GM11168 (cell line): ENCODE results near the gene REPS2.

ENCODE experiments used
- in situ Hi-C: fragments of 300-500 bp; cut with MboI; formaldehyde crosslinking; loops from one replicate; pipeline ENCODE4 v1.12.0; 2022; ENCODE audit warnings: low sequenced_read_pairs; ENCODE audit not compliant: unreplicated experiment

REPS2 gene

DNA sequence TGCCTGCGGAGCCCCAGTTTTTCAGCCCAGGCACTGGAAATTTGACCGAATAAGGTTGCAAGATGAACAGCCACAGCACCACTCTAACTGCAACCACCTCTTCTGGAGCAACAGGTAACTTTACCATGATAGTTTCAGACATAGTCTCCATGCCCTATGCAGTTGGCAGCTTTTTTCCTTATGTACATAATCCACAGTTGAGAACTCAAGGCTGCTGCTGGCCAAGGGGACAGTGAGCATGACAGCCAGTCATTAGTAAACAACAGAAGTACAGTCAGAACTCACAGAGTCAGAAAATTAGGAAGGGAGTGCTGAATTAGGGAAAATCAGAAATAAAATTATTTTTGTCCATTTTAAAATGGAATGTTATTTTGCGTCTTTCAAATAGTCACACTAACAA is 235.9 kb downstream of the REPS2 start:
- in situ Hi-C loops, result no loop called here

DNA sequence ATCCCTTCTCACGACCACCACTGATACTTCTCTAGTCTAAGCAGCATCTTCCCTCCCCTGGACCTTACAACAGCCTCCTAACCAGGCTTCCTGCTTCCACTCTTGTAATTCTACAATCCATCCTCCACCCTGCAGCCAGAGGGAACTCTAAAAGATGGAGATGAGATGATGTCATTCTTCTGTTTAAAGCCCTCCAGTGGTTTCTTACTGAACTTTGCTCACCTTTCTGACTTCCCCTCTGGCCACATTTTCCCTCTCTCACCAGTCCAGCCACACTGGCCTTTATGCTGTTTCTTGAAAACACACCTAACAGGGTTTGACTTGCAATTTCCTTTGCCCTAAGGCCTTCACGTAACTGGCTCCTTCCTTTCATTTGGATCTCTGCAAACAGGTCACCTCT is 237.1 kb downstream of the REPS2 start:
- in situ Hi-C loops, result no loop called here

- in situ Hi-C loops, result no loop called here
Observed at GRCh38 chrX:17185431-17185830, 239.0 kb downstream of the REPS2 start.

DNA sequence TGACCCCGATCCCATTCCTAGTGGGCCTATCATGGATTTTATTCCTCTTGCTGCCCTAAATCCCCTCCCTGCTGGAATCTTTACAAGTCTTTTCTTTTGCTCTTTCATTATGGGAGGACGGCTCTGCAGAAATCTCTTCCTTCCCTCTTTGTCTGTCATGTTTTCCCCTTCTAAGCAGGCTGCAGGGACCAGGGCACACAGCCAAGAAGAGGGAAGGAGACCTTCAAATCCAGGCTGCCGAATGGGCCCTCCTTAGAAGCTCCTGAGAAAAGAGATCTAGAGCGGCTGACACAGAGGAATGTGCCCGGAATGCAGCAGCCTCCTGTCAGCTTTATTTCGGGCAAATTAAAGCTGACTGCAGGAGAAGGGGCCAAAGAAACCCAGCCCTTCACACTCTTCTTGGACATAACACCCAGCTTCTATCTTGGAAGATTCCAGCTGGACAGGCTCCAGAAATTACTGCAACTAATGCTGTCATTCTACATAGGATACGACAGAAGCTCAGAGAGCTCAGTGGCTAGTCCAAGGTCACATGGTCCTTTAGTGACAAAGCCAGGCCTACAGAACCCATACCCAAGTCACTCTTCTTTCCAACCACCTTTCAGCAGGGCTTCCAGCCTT is 240.8 kb downstream of the REPS2 start:
- in situ Hi-C loops, result no loop called here

GRCh38 chrX:17192106-17192505 is 245.6 kb downstream of the REPS2 start:
- in situ Hi-C loops, result no loop called here
